Smooth muscle cell of the coronary artery (primary cell): ENCODE results near the gene TFEB. TPM values are rescaled to one million over a fixed set of nuclear protein-coding genes. Genes with fewer than 3 reads are reported as not detected.

Experiments used
- total RNA-seq: library from RNA; depleted of rRNA; stranded (reverse); fragments of >200 nt; gene quantifications from 2 replicates; pipeline ENCODE4 v1.2.3, GENCODE V29; 2014; ENCODE audit warnings: low replicate concordance

TFEB gene
- total RNA-seq, result 2.6 and 6.3 TPM in 2 replicates

GRCh38 chr6:41735427-41736185 lies at the start of gene TFEB:
Gene TFEB, minus strand, starts transcription at chr6:41735608. Its CDS starts 44,395 bp downstream, at chr6:41691213.

GRCh38 chr6:41780551-41781365 lies 45.4 kb upstream of the TFEB start, which contains the start of gene PRICKLE4:
Gene PRICKLE4, plus strand, starts transcription at chr6:41780782. Its CDS starts 2,692 bp downstream, at chr6:41783474.

GRCh38 chr6:41779788-41780550 lies 44.6 kb upstream of the TFEB start, which contains the start of gene FRS3:
Gene FRS3, minus strand, starts transcription at chr6:41779900. Its CDS starts 2,913 bp downstream, at chr6:41776987.

GRCh38 chr6:41747256-41748101 lies 12.1 kb upstream of the TFEB start, which contains the start of gene PGC:
Gene PGC, minus strand, starts transcription at chr6:41747397. Its CDS starts 63 bp downstream, at chr6:41747334.

GRCh38 chr6:41638002-41638934 lies 97.1 kb downstream of the TFEB start, which contains the start of gene MDFI:
Gene MDFI, plus strand, starts transcription at chr6:41638468. Its CDS starts 282 bp downstream, at chr6:41638750.

Other genes with a start within 250 kb of the TFEB start
- gene FOXP4, start 189.2 kb downstream of the TFEB start, total RNA-seq, result 0.59 and 1.9 TPM in 2 replicates
- 0.23 and 5.8 TPM in 2 replicates for gene MDFI, start 97.1 kb downstream of the TFEB start, total RNA-seq
- not detected in 2 replicates for gene PGC, start 11.8 kb upstream of the TFEB start, total RNA-seq
- 1.1 and 4.7 TPM in 2 replicates for gene FRS3, start 44.3 kb upstream of the TFEB start, total RNA-seq
- gene PRICKLE4, start 45.2 kb upstream of the TFEB start, total RNA-seq, result 0.15 and 0.23 TPM in 2 replicates
- 24.5 and 55.6 TPM in 2 replicates for gene TOMM6, start 52.1 kb upstream of the TFEB start, total RNA-seq
- 1.8 and 3.0 TPM in 2 replicates for gene USP49, start 159.8 kb upstream of the TFEB start, total RNA-seq
- gene MED20, start 185.5 kb upstream of the TFEB start, total RNA-seq, result 16.7 and 28.3 TPM in 2 replicates
- gene BYSL, start 185.9 kb upstream of the TFEB start, total RNA-seq, result 22.1 and 25.4 TPM in 2 replicates
- 13.6 and 19.5 TPM in 2 replicates for gene CCND3, start 206.2 kb upstream of the TFEB start, total RNA-seq